GM10266 (cell line): ENCODE data around the gene FAM110D.

Source experiments
- DNase-seq: peaks from one replicate; pipeline ENCODE4 v3.0.0; 2012; ENCODE audit errors: extremely low spot score
- CTCF ChIP-seq: IDR thresholded peaks from 2 replicates; pipeline ENCODE4 v1.5.1; 2012; ENCODE audit warnings: mild to moderate bottlenecking, low read depth; ENCODE audit not compliant: control insufficient read depth, insufficient read depth; ENCODE audit errors: missing control alignments

Gene FAM110D

GRCh38 chr1:26197813-26198212 lies 38.9 kb downstream of the FAM110D start:
- no peak for TF ChIP-seq CTCF
- DNase-seq = no peak

GRCh38 chr1:26200413-26200812 lies 41.5 kb downstream of the FAM110D start:
- TF ChIP-seq CTCF = no peak
- DNase-seq = no peak

- no peak for DNase-seq
- peak; percentile 12 for TF ChIP-seq CTCF
Measured at GRCh38 chr1:26203642-26204318, 44.9 kb downstream of the FAM110D start.

DNA sequence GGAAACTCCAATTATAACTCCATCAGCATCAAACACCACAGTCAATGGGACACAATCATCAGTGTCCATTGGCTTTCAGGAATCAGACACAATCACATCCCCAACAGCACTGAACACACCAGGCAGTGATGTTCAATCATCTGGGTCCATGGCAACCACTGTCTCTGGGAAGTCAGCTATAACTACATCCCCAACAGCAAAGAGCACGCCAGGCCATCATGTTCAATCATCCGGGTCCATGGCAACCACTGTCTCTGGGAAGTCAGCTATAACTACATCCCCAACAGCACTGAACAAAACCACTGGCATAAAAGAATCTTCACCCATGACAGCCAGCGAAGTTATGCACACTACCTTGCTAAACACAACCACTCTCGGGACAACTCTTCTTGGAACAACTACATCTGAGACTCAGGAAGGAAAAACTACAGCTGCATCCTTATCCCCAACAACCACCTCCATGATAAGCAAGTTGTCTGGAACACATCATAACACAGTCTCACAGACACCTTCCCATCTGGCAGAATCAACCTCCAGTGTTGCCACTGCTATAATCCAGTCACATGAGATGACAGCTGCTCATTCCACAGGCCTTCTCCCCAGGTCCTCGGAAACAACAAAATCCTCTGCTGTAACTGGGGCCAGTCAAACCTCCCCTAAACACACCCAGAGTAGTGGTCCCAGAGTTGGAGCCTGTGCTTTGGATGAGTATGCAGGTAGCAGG lies 51.4 kb downstream of the FAM110D start:
- TF ChIP-seq CTCF = no peak
- DNase-seq = no peak

DNA sequence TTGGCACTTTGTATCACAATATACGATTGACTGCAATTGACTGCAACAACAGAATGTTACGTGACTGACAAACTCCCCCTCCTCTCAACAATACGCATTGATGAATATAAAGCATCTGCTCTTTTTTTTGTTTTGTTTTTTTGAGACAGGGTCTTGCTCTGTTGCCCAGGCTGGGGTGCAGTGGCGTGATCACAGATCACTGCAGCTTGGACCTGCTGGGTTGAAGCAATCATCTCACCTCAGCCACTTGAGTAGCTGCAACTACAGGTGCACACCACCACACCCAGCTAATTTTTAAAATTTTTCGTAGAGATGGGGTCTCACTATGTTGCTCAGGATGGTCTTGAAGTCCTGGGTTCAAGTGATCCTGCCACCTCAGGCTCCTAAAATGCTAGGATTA lies 53.8 kb downstream of the FAM110D start:
- TF ChIP-seq CTCF = no peak
- DNase-seq = no peak

GRCh38 chr1:26213335-26213905 lies 54.5 kb downstream of the FAM110D start:
- no peak for TF ChIP-seq CTCF

More at GRCh38 chr1:26213335-26213905, 54.5 kb downstream of the FAM110D start:
- DNase-seq = no peak
